HEK293T (cell line): Measurements from ENCODE around the gene MED12.

Experiments used
- BHLHE40 ChIP-seq: fragments of 450-650 bp; IDR thresholded peaks from 2 replicates; pipeline ENCODE4 v1.6.1; 2016; ENCODE audit warnings: mild to moderate bottlenecking, moderate library complexity, borderline replicate concordance
- FOXA1 ChIP-seq: fragments of 450-650 bp; IDR thresholded peaks from 2 replicates; pipeline ENCODE4 v1.6.1; 2016; ENCODE audit warnings: mild to moderate bottlenecking

- TF ChIP-seq FOXA1, result no peak
- no peak for TF ChIP-seq BHLHE40
Measured at GRCh38 chrX:71128166-71128833, 9.9 kb downstream of the MED12 start.
